IPS DF 19.7 (cell line): ENCODE data around the gene PLVAP.
A peak's percentile ranks its signal among the peaks of the same experiment; 100 is the strongest.

ENCODE experiments used
- DNase-seq: peaks from one replicate; pipeline ENCODE4 v3.0.0-alpha.2; 2013; ENCODE audit warnings: low read depth, low spot score

PLVAP gene

GRCh38 chr19:17376935-17377600 lies at the start of gene PLVAP:
Gene PLVAP (minus strand): TSS chr19:17377342. CDS start chr19:17377288, 54 bp downstream.
- DNase-seq = no peak

- no peak for DNase-seq
These were observed 47.7 kb upstream of the PLVAP start for GRCh38 chr19:17424743-17425365.

GRCh38 chr19:17423429-17424208 lies 46.5 kb upstream of the PLVAP start:
- DNase-seq = no peak

- DNase-seq = no peak
These were observed 44.8 kb upstream of the PLVAP start for GRCh38 chr19:17421942-17422341.

GRCh38 chr19:17420475-17420924 lies 43.4 kb upstream of the PLVAP start:
- no peak for DNase-seq

- DNase-seq = peak; percentile 100
These were observed 42.7 kb upstream of the PLVAP start, which contains the start of gene MVB12A for GRCh38 chr19:17419621-17420474. Gene MVB12A (plus strand): TSS chr19:17420047. CDS start chr19:17420136, 89 bp downstream.

GRCh38 chr19:17419154-17419620 lies 42.0 kb upstream of the PLVAP start:
- DNase-seq = no peak

GRCh38 chr19:17418710-17419109 lies 41.6 kb upstream of the PLVAP start:
- no peak for DNase-seq

GRCh38 chr19:17415121-17415520 lies 38.0 kb upstream of the PLVAP start:
- DNase-seq = no peak

GRCh38 chr19:17414097-17414496 lies 37.0 kb upstream of the PLVAP start:
- DNase-seq = no peak

- no peak for DNase-seq
These were observed 34.7 kb upstream of the PLVAP start for GRCh38 chr19:17411801-17412200.

GRCh38 chr19:17409990-17410389 lies 32.8 kb upstream of the PLVAP start:
- DNase-seq = no peak

GRCh38 chr19:17406887-17407196 lies 29.7 kb upstream of the PLVAP start:
- DNase-seq = no peak

- DNase-seq = no peak
These were observed 29.1 kb upstream of the PLVAP start for GRCh38 chr19:17406046-17406886.

- DNase-seq = no peak
These were observed 28.3 kb upstream of the PLVAP start, which contains the start of gene BST2 for GRCh38 chr19:17405250-17406045. Gene BST2 (minus strand): TSS chr19:17405630. CDS start chr19:17405575, 55 bp downstream.

- DNase-seq = no peak
These were observed 27.6 kb upstream of the PLVAP start for GRCh38 chr19:17404621-17405249.

- DNase-seq = no peak
These were observed 26.9 kb upstream of the PLVAP start for GRCh38 chr19:17404015-17404414.

- no peak for DNase-seq
These were observed 26.1 kb upstream of the PLVAP start for GRCh38 chr19:17402982-17403855.
